ENCODE data around the gene TSKS. TPM values are rescaled to one million over a fixed set of nuclear protein-coding genes. Genes with fewer than 3 reads are reported as not detected.

The TSKS gene
- total and polyA plus RNA-seq, 2 of the 13 experiments (the other 11 are each of a cell fraction or from before 2014, with no cell fraction given): 0.03 TPM; not detected in 1

GRCh38 chr19:49699364-49699763 is 63.7 kb downstream of the TSKS start (continued):
- TF ChIP-seq, protein P1, sequence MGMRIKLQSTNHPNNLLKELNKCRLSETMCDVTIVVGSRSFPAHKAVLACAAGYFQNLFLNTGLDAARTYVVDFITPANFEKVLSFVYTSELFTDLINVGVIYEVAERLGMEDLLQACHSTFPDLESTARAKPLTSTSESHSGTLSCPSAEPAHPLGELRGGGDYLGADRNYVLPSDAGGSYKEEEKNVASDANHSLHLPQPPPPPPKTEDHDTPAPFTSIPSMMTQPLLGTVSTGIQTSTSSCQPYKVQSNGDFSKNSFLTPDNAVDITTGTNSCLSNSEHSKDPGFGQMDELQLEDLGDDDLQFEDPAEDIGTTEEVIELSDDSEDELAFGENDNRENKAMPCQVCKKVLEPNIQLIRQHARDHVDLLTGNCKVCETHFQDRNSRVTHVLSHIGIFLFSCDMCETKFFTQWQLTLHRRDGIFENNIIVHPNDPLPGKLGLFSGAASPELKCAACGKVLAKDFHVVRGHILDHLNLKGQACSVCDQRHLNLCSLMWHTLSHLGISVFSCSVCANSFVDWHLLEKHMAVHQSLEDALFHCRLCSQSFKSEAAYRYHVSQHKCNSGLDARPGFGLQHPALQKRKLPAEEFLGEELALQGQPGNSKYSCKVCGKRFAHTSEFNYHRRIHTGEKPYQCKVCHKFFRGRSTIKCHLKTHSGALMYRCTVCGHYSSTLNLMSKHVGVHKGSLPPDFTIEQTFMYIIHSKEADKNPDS (CRISPR knock-in tag; IDR thresholded peaks at IDR 0.05): no peak
- TF ChIP-seq ZNF746 (CRISPR knock-in tag; IDR thresholded peaks at IDR 0.05): no peak
- no peak for TF ChIP-seq KLF13 (CRISPR knock-in tag; IDR thresholded peaks at IDR 0.05)
- TF ChIP-seq, protein P2, sequence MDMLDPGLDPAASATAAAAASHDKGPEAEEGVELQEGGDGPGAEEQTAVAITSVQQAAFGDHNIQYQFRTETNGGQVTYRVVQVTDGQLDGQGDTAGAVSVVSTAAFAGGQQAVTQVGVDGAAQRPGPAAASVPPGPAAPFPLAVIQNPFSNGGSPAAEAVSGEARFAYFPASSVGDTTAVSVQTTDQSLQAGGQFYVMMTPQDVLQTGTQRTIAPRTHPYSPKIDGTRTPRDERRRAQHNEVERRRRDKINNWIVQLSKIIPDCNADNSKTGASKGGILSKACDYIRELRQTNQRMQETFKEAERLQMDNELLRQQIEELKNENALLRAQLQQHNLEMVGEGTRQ (IDR thresholded peaks at IDR 0.05; ENCODE audit: low read depth, low read length): no peak
- TF ChIP-seq, protein P2 (CRISPR knock-in tag; IDR thresholded peaks at IDR 0.05; ENCODE audit: borderline replicate concordance): no peak
- no peak for TF ChIP-seq TBX3 (IDR thresholded peaks at IDR 0.05; ENCODE audit: borderline replicate concordance)
- TF ChIP-seq MTF1 (CRISPR knock-in tag; IDR thresholded peaks at IDR 0.05): no peak
- TF ChIP-seq NAIF1 (CRISPR knock-in tag; IDR thresholded peaks at IDR 0.05; ENCODE audit: borderline replicate concordance): no peak
- no peak for TF ChIP-seq TEAD2 (CRISPR knock-in tag; IDR thresholded peaks at IDR 0.05)
- TF ChIP-seq, protein P3, sequence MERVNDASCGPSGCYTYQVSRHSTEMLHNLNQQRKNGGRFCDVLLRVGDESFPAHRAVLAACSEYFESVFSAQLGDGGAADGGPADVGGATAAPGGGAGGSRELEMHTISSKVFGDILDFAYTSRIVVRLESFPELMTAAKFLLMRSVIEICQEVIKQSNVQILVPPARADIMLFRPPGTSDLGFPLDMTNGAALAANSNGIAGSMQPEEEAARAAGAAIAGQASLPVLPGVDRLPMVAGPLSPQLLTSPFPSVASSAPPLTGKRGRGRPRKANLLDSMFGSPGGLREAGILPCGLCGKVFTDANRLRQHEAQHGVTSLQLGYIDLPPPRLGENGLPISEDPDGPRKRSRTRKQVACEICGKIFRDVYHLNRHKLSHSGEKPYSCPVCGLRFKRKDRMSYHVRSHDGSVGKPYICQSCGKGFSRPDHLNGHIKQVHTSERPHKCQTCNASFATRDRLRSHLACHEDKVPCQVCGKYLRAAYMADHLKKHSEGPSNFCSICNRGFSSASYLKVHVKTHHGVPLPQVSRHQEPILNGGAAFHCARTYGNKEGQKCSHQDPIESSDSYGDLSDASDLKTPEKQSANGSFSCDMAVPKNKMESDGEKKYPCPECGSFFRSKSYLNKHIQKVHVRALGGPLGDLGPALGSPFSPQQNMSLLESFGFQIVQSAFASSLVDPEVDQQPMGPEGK (CRISPR knock-in tag; IDR thresholded peaks at IDR 0.05): no peak
- no peak for TF ChIP-seq ARHGAP35 (CRISPR knock-in tag; IDR thresholded peaks at IDR 0.05; ENCODE audit: borderline replicate concordance)
- TF ChIP-seq, protein P4, sequence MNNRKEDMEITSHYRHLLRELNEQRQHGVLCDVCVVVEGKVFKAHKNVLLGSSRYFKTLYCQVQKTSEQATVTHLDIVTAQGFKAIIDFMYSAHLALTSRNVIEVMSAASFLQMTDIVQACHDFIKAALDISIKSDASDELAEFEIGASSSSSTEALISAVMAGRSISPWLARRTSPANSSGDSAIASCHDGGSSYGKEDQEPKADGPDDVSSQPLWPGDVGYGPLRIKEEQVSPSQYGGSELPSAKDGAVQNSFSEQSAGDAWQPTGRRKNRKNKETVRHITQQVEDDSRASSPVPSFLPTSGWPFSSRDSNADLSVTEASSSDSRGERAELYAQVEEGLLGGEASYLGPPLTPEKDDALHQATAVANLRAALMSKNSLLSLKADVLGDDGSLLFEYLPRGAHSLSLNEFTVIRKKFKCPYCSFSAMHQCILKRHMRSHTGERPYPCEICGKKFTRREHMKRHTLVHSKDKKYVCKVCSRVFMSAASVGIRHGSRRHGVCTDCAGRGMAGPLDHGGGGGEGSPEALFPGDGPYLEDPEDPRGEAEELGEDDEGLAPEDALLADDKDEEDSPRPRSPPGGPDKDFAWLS (CRISPR knock-in tag; IDR thresholded peaks at IDR 0.05; ENCODE audit: borderline replicate concordance): no peak
- TF ChIP-seq ZNF747 (CRISPR knock-in tag; IDR thresholded peaks at IDR 0.05; ENCODE audit: borderline replicate concordance): no peak
- TF ChIP-seq REL (CRISPR knock-in tag; conservative IDR thresholded peaks at IDR 0.05): no peak
- TF ChIP-seq MIER2 (CRISPR knock-in tag; IDR thresholded peaks at IDR 0.05): no peak
- no peak for TF ChIP-seq ZSCAN29 (CRISPR knock-in tag; conservative IDR thresholded peaks at IDR 0.05)
